B cell (primary cell): ENCODE results near the gene CDK8.

Experiments
- EZH2 ChIP-seq: IDR thresholded peaks from 2 replicates; pipeline ENCODE4 v1.6.1; 2012; ENCODE audit warnings: borderline replicate concordance, low read depth, mild to moderate bottlenecking, moderate library complexity, low read length; ENCODE audit not compliant: insufficient read depth, poor library complexity, severe bottlenecking
- TF ChIP-seq, protein P1 (sequence below): fragments of 200-600 bp; IDR thresholded peaks from one replicate; pipeline ENCODE4 v1.8.0; 2022; ENCODE audit warnings: antibody characterized with exemption, mild to moderate bottlenecking

DNA sequence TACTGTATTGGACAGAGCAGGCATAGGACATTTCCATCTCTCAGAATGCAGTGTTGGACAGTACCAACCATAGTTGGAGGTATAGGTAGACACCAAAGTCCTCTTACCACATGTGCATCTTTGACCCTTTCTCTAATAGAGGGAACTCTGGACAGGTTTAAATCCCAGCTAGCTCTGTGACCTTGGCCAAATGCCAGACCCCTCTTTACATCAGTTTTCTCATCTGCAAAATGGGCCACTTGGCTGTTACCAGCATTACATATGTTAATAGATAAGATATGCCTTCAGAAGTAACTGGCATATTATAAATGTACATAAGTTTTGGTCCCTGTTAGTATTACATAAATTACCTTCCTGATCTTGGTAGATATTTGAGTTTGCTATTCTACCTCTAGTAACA is 54.3 kb downstream of the CDK8 start:
- TF ChIP-seq, protein P1, sequence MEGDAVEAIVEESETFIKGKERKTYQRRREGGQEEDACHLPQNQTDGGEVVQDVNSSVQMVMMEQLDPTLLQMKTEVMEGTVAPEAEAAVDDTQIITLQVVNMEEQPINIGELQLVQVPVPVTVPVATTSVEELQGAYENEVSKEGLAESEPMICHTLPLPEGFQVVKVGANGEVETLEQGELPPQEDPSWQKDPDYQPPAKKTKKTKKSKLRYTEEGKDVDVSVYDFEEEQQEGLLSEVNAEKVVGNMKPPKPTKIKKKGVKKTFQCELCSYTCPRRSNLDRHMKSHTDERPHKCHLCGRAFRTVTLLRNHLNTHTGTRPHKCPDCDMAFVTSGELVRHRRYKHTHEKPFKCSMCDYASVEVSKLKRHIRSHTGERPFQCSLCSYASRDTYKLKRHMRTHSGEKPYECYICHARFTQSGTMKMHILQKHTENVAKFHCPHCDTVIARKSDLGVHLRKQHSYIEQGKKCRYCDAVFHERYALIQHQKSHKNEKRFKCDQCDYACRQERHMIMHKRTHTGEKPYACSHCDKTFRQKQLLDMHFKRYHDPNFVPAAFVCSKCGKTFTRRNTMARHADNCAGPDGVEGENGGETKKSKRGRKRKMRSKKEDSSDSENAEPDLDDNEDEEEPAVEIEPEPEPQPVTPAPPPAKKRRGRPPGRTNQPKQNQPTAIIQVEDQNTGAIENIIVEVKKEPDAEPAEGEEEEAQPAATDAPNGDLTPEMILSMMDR: no peak
- TF ChIP-seq EZH2: no peak
